Right lobe of liver (tissue), 6 donors: ENCODE results near the gene BAHD1. TPM values are rescaled to one million over a fixed set of nuclear protein-coding genes. Genes with fewer than 3 reads are reported as not detected.
A peak's percentile ranks its signal among the peaks of the same experiment; 100 is the strongest.
"Not testable (repeated sequence)": the region's sequence is repeated elsewhere in the genome, so short reads cannot be mapped to it uniquely, and the experiment has no call there.

ENCODE experiments used
- ATAC-seq, 4 donors: fragments of 200-7000 bp; cut with Tn5 transposase; one replicate each; pipeline ENCODE4 v1.9.1; 2020; ENCODE audit warnings: mild to moderate bottlenecking in 4 of 4, moderate library complexity in 4 of 4
- DNase-seq, 3 donors: peaks; one replicate each; pipeline ENCODE4 v3.0.0-alpha.2; 2020
- H3K27ac ChIP-seq, 3 donors: fragments of 200-600 bp; one replicate each; pipeline ENCODE4 v1.8.0; 2022
- H3K27me3 ChIP-seq, 2 donors: fragments of 200-600 bp; one replicate each; pipeline ENCODE4 v1.8.0; 2022
- H3K36me3 ChIP-seq, 4 donors: fragments of 200-600 bp; sonication (generic) in 1 of 4; one replicate each; pipeline versions ENCODE4 v1.5.1 to v1.8.0; 2017 to 2022; ENCODE audit warnings: control low read depth in 1 of 4
- H3K4me1 ChIP-seq, 4 donors: fragments of 200-600 bp; sonication (generic) in 1 of 4; one replicate each; pipeline versions ENCODE4 v1.5.1 to v1.8.0; 2017 to 2022; ENCODE audit warnings: control low read depth in 1 of 4
- H3K4me3 ChIP-seq, 3 donors: fragments of 200-600 bp; one replicate each; pipeline ENCODE4 v1.8.0; 2022
- H3K9me3 ChIP-seq, 4 donors: fragments of 200-600 bp; sonication (generic) in 1 of 4; one replicate each; pipeline versions ENCODE4 v1.5.1 to v1.8.0; 2017 to 2022; ENCODE audit warnings: control low read depth in 1 of 4
- POLR2A ChIP-seq: fragments of 450-650 bp; IDR thresholded peaks from one replicate; pipeline ENCODE4 v1.6.1; 2017; ENCODE audit warnings: antibody characterized with exemption, mild to moderate bottlenecking
- WGBS: methylation state at CpG from one replicate; pipeline ENCODE4 v1.1.6; 2018; ENCODE audit warnings: low coverage, low lambda C conversion rate; ENCODE audit not compliant: insufficient coverage; ENCODE audit errors: missing lambda C conversion rate; 5-methylcytosine and 5-hydroxymethylcytosine counted together
- intact Hi-C, 2 donors: fragments of 100-400 bp; cut with DNase I; formaldehyde crosslinking; loops; one replicate each; pipeline versions ENCODE4 v1.11.2 to v1.14.1; 2022
- total RNA-seq, 6 experiments: library from RNA; depleted of rRNA in 2 of 6; stranded (reverse); fragments of >200 nt in 2 of 6; fragmentation: NEBNext Ultra II Directional in 3 of 6; extraction: Animal tissue kit (Norgen Biotek cat#: 25700) in 3 of 6; gene quantifications; one replicate each; pipeline versions ENCODE4 v1.1.0 to v1.2.4, GENCODE V29; 2016 to 2023
- TF ChIP-seq, protein P1 (sequence below), 4 donors: fragments of 200-600 bp in 3 of 4; fragments of 450-650 bp in 1 of 4; IDR thresholded peaks; one replicate each; pipeline versions ENCODE4 v1.5.1 to v1.8.0; 2016 to 2022; ENCODE audit warnings: antibody characterized with exemption in 4 of 4, mild to moderate bottlenecking in 2 of 4
- donor health status: DM: no; HTN: yes; CAD: no.
- donor health status: DM: no; HTN: no; CAD: no.
- donor health status: DM: no; HTN: no; CAD: no.
- donor health status: DM: no; HTN: yes; CAD: no.
- donor health status: DM: no; HTN: yes; CAD: no.

The BAHD1 gene
- total RNA-seq, 6 experiments from 2014 or later, result 6.5 to 10.5 (median 9.0) TPM

GRCh38 chr15:40451527-40452158 lies 10.9 kb downstream of the BAHD1 start:
- TF ChIP-seq, protein P1, sequence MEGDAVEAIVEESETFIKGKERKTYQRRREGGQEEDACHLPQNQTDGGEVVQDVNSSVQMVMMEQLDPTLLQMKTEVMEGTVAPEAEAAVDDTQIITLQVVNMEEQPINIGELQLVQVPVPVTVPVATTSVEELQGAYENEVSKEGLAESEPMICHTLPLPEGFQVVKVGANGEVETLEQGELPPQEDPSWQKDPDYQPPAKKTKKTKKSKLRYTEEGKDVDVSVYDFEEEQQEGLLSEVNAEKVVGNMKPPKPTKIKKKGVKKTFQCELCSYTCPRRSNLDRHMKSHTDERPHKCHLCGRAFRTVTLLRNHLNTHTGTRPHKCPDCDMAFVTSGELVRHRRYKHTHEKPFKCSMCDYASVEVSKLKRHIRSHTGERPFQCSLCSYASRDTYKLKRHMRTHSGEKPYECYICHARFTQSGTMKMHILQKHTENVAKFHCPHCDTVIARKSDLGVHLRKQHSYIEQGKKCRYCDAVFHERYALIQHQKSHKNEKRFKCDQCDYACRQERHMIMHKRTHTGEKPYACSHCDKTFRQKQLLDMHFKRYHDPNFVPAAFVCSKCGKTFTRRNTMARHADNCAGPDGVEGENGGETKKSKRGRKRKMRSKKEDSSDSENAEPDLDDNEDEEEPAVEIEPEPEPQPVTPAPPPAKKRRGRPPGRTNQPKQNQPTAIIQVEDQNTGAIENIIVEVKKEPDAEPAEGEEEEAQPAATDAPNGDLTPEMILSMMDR (IDR thresholded peaks at IDR 0.05), result no peak
- TF ChIP-seq POLR2A, result no peak
- no peak for DNase-seq
- H3K4me1 ChIP-seq, result peaks cover 0 to 4% (median 0%) of the 10 kb centered on the region in 4 donors
- H3K4me3 ChIP-seq, result no peak overlapping the region
- no peaks in the 10 kb centered on the region for H3K27me3 ChIP-seq
- no peaks in the 10 kb centered on the region for H3K9me3 ChIP-seq
- no peaks in the 10 kb centered on the region for H3K36me3 ChIP-seq
- WGBS, result 100% methylated on average over 1 of the region's 3 CpGs
- intact Hi-C loops, result no loop called here
- peak in 1 of 4 donors; percentile 16 for ATAC-seq
- H3K27ac ChIP-seq, result no peak overlapping the region

- Histone ChIP-seq H3K27ac (no peak overlapping the region), H3K27me3 (no peaks in the 10 kb centered on the region), H3K4me3 (no peak overlapping the region), H3K4me1 (peaks cover 0 to 4% (median 0%) of the 10 kb centered on the region in 4 donors), H3K36me3 (no peaks in the 10 kb centered on the region), H3K9me3 (no peaks in the 10 kb centered on the region)
- TF ChIP-seq POLR2A, result no peak
- peak in 3 of 4 donors; percentile 12 to 39 (median 30) for ATAC-seq
- no peak for DNase-seq
- intact Hi-C loops, result no loop called here
- WGBS, result 88% methylated on average over 3 of the region's 11 CpGs
Observed at GRCh38 chr15:40452296-40453090, 11.7 kb downstream of the BAHD1 start.

- peak in 3 of 4 donors; percentile 4 to 33 (median 10) for ATAC-seq
Observed at GRCh38 chr15:40453941-40454340, 13.2 kb downstream of the BAHD1 start.

DNA sequence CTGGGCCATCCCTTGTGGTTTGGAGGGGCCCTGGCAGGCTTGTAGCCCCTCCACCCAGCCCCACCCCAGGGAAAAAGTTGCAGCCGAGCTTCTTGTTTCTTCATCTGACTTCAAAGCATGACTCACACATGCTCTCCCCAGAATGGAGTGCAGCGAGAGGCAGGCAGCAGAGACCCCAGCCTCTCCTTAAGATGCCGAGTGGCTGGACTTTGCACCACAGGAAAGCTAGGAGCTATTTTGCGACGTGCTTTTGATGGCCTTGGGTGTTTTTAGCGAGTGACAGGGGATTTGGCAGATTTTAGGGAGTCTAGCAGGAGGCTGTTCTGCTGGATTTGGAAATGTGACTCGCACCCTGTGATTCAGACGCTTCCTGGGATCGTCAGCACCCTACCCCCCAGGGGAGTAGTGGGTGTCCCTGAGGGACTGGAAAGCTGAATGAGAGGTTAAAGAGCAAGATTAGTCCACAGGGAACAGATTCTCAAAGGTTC lies 14.2 kb downstream of the BAHD1 start:
- Histone ChIP-seq H3K9me3 (no peaks in the 10 kb centered on the region), H3K4me1 (peaks cover 0 to 4% (median 0%) of the 10 kb centered on the region in 4 donors), H3K4me3 (no peak overlapping the region), H3K27ac (no peak overlapping the region), H3K36me3 (peaks cover 0 to 10% (median 0%) of the 10 kb centered on the region in 4 donors), H3K27me3 (no peaks in the 10 kb centered on the region)
- TF ChIP-seq, protein P1 (IDR thresholded peaks at IDR 0.05), result no peak
- intact Hi-C loops, result no loop called here
- ATAC-seq, result no peak
- 60% methylated on average over 8 of the region's 9 CpGs for WGBS
- no peak for DNase-seq

More at GRCh38 chr15:40453941-40454340, 13.2 kb downstream of the BAHD1 start:
- intact Hi-C loops, H3K9me3 ChIP-seq, H3K4me1 ChIP-seq, DNase-seq, H3K27me3 ChIP-seq, H3K36me3 ChIP-seq, H3K27ac ChIP-seq, H3K4me3 ChIP-seq: not testable (repeated sequence)
- WGBS, result 60% methylated on average over 2 of the region's 3 CpGs

GRCh38 chr15:40456299-40456712 lies 15.6 kb downstream of the BAHD1 start:
- Histone ChIP-seq H3K4me3 (no peak overlapping the region), H3K4me1 (peaks cover 0 to 4% (median 0%) of the 10 kb centered on the region in 4 donors), H3K27me3 (no peaks in the 10 kb centered on the region), H3K27ac (no peak overlapping the region), H3K36me3 (peaks cover 0 to 10% (median 0%) of the 10 kb centered on the region in 4 donors), H3K9me3 (no peaks in the 10 kb centered on the region)
- TF ChIP-seq, protein P1 (IDR thresholded peaks at IDR 0.05), result no peak
- no peak for TF ChIP-seq POLR2A
- 45% methylated on average over 3 of the region's 7 CpGs for WGBS
- no peak for DNase-seq
- intact Hi-C loops, result no loop called here
- ATAC-seq, result peak in 1 of 4 donors; percentile 34
